Activated CD4-positive, alpha-beta T cell treated with anti-CD3 and anti-CD28 coated beads, Interleukin-2, Interleukin-4, amounts not matched to agents 100 ng/mL and 50 ng/mL, durations not matched to agents 16 hours and 8 hours (primary cell): Measurements from ENCODE around the gene MPP4.
"Not testable (repeated sequence)": the region's sequence is repeated elsewhere in the genome, so short reads cannot be mapped to it uniquely, and the experiment has no call there.

ENCODE experiments used
- DNase-seq: peaks from one replicate; pipeline ENCODE4 v3.0.0-alpha.2; 2020; ENCODE audit warnings: low spot score

MPP4 gene

GRCh38 chr2:201671205-201671604 lies 27.2 kb downstream of the MPP4 start:
- not testable (repeated sequence) for DNase-seq

DNA sequence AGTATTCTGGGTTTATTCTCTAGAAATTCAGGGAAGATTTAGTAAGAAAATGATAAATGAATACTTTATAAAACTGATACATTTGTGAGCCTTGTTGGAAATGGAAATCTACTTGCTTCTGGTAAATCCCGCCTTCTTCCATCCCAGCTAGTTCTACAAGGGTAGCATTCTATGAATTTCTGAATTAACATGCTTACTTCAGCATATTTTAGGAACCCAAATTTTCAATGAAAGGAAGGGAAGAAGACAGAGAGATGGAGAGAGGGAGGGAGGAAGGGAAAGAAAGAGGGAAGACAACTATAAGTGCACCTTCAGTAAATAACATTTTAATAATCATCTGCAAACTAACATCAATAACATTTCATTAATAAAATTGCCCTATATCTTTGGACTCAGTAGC lies 28.6 kb downstream of the MPP4 start:
- no peak for DNase-seq

DNA sequence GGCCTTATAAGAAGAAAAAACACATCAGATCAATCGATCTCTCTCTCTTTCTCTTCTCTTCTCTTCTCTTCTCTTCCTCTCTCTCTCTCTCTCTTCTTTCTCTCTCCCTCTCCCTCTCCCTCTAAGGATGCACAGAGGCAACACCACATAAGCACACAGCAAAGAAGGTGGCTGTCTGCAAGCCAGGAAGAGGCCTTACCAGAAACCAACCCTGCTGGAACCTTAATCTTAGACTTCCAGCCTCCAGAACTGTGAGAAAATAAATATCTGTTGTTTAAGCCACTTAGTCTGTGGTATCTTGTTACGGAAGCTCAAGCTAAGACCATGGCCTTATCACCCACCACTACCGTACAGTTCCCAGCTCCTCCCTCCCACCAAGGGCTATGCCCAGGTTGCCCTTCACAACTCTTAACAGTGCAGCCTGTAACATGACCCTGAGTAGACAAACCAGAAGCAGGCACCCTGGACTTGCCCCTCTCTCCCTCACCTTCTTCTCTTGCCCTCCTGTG lies 30.0 kb downstream of the MPP4 start:
- DNase-seq = no peak

DNA sequence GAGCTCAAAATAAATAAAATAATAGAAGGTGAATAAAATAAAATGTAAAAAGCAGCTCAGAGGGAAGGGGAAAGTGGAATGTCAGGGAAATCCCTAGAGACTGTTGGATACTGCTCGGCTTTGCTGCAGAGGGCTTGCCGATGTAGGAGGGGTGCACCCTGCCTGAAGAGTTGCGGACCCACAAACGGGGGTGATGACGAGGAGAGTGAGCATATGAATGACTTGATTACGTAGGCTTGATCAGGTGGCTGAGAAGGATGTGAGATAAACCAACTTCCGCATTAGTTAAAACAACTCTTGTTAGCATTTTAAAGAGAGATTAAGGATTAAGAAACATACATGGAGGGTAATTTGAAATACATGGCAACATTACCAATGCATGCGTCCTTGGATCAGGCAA lies 34.1 kb downstream of the MPP4 start:
- no peak for DNase-seq

DNA sequence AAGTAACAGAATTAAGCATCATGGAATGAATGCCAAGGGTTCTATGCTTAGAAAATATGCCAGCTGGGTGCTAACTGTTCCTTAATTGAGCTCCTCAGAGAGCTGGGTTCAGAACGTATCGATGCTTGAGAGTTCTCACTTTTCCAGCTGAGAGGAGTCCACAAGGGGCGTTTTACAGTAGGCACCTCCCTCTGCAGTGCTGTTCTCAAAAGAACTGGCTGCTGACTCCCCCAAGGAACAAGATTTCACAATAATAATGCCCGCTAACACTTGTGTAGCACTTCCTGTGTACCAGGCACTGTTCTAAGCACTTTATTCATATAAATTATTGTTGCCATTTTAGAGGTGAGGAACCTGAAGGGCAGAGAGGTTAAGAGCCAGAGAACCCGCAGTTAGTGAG lies 37.1 kb downstream of the MPP4 start:
- DNase-seq = no peak

- no peak for DNase-seq
These were observed 38.0 kb downstream of the MPP4 start for GRCh38 chr2:201660293-201660895.

DNA sequence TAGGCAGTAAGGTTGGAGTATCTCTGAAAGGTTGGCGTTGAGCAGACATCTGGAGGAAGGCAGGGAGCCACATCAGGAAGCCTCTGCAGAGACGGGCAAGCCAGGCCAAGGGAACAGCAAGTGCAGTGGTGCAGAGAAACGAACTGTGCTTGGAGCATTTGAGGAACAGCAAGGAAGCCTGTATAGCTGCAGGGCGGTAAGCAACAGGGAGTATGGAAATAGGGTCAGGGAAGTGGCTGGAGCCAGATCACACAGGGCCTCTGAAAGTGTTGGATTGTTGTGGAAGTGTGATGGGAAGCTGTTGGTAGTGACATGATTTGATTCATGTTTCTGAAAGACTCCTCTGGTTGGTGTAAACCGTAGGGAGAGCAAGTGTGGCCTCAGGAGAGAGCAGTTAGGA lies 41.7 kb downstream of the MPP4 start:
- no peak for DNase-seq

GRCh38 chr2:201656102-201656501 lies 42.3 kb downstream of the MPP4 start:
- DNase-seq = no peak

GRCh38 chr2:201654616-201655384 lies 43.6 kb downstream of the MPP4 start:
- DNase-seq = no peak

DNA sequence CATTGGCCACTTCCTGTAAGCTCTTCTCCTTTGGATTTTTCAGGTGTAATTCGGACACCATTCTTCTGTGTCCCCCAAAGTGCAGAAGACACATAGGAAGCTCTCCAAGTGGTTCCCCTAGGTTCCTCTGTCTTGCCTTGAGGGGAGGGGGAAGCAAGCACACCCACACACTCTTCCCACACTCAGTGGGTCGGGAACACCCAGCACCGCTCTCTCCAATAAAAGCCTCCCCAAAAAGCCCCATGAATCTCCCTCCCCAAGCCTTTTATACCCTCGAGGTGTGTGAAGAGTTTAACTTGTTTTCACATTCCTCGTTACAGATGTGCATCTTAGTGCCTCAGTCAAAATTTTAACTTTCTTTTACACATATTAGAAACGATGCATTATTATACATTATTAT lies 45.2 kb downstream of the MPP4 start:
- DNase-seq = no peak

GRCh38 chr2:201649442-201649841 lies 49.0 kb downstream of the MPP4 start:
- no peak for DNase-seq

DNA sequence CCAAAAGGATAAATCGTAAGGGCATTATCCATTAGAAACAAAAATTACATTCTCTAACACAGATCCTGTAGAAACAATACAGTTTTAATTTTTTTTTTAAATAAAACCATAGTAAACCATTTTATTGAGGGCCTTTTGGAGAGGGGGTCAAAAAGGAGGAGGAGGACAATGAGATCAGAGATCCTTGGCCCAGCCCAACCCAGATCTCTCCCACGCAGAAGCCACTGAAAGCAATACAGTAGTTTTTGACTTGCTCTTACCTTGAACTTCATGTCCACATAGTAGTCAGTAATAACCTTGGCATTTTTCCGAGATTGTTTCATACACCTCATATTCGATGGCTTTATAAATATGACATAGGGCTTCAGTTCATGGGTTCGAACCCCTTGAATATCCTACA lies 51.0 kb downstream of the MPP4 start:
- DNase-seq = no peak

GRCh38 chr2:201644001-201644400 lies 54.4 kb downstream of the MPP4 start:
- DNase-seq = no peak

DNA sequence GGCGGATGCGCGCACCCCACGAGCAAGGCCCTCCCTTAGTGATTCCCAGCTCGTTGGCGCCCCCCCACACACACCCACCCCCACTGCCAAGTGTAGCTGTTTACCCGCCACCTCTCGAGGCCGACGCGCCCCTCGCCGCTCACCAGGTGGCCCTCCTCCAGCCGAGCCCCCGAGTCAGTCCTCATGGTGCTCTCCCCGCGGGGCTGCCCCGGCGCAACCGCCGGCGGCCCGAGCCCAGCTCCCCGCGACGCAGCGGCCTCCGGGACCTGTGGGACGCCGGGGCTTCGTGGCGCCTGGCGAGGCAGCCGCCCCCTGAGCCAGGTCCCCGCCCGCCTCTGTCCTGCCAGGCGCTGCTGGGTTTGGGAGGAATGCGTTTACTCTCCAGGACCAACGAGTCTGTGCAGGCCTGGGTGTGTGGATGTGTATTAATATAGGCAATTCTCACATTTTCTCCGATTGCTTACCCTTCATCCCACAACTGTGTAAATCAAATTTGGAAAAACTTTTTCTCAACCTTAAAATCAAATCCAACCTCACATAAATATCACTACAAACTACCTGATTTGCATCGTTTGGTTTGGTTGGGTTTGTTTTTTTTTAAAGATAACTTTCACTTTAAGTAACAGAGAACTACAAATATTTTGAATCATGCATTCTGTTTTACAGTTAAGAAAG lies 55.1 kb downstream of the MPP4 start, which contains the start of gene TMEM237:
TSS of gene TMEM237 (minus strand) at position 288 of the 675 bp plus-strand sequence. CDS start at position 185, 103 bp downstream.
- no peak for DNase-seq

- DNase-seq = peak; percentile 82
These were observed 55.7 kb downstream of the MPP4 start for GRCh38 chr2:201642579-201643215.

DNA sequence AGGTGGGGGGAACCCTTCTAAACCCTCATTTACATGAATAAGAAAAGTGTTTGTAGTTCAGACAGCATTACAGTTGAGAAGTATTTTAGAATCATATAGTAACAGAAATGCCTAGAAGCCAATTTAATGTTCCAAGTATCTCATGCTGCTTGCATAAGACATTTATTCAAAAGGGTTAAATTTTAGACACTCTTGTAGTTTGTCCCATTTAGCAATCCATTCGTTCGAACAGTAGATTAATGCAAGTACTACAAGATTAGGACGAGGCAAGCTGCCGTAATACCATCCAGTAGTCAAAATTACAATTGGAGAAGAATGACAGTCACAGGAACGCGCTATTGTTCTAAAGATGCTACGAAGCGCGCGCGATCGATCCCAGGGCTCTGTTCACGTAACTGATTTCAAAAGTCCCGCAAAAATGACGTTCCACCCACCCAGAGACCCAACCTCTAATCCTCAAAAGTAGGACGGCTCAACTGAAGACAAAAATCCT lies 56.3 kb downstream of the MPP4 start:
- DNase-seq = no peak

- no peak for DNase-seq
These were observed 59.2 kb downstream of the MPP4 start for GRCh38 chr2:201639205-201639604.

DNA sequence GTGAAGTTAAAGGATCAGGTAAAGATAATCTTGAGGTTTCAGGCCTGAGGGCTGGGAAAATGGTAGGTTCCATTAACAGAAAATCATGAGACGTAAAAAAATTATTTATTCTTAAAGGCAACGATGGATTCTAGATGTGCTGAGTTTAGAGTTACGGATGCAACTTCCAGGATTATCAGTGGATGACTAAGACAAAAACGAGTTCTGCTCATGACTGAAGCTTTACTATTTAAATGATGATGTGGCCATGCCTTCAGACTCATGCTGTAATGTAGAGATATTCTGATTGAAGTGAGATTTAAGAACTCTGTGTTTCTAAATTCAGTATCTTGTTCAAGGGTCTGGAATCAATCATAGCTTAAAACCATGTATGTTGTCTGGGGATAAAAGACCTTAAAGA lies 60.1 kb downstream of the MPP4 start:
- no peak for DNase-seq

DNA sequence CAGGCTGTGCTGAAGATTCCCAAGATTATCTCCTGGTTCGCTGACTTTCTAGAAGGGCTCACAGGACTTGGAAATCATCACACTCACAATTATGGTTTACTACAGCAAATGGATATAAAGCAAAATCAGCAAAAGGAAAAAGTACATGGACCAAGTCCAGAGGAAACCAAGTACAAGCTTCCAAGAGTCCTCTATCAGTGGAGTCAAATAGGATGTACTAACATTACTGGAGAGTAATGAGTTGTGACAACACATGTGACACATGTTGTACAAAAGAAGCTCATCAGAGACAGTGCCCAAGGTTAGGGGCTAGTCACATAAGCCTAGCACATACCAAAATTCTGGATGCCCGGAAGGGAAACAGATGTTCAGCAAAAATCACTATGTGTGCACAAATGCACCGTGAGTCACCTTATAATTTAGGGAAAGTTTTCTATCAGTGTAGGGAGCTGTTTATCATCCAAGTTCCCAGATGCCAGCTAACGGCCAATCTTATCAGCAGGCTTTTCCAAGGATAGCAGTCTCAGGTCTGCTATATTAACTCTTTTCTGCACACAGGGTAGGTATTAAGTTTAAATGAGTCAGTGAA lies 64.7 kb downstream of the MPP4 start:
- DNase-seq = no peak

GRCh38 chr2:201631041-201631440 lies 67.4 kb downstream of the MPP4 start:
- DNase-seq = no peak

GRCh38 chr2:201630577-201630976 lies 67.9 kb downstream of the MPP4 start:
- DNase-seq = no peak

DNA sequence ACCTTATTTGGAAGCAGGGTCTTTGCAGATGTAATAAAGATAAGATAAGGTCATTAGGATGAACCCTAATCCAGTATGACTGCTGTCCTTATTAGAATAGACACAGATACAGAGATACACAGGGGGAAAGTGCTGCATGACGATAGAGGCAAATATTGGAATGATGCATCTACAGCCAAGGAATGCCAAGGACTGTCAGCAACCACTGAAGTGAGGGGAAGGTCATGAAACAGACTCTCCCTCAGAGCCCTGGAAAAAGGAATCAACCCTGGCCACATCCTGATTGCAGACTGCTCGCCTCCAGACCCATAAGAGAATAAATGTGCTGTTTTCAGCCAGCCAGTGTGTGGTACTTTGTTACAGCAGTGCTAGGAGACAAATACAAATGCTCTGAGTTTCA lies 69.9 kb downstream of the MPP4 start:
- no peak for DNase-seq
